Trophoblast cell (in vitro differentiated cells and primary cell): ENCODE results near the gene ATP13A3.
"Not testable (repeated sequence)": the region's sequence is repeated elsewhere in the genome, so short reads cannot be mapped to it uniquely, and the experiment has no call there.

Experiments used
- DNase-seq, 2 donors: peaks; one replicate each; pipeline ENCODE4 v3.0.0-alpha.2; 2016
- H2AFZ ChIP-seq: 2 replicates; pipeline ENCODE4 v1.6.1; 2013; ENCODE audit warnings: low read length, moderate library complexity, mild to moderate bottlenecking; ENCODE audit not compliant: insufficient read depth, poor library complexity
- H2AK5ac ChIP-seq: 2 replicates; pipeline ENCODE4 v1.6.1; 2013; ENCODE audit warnings: mild to moderate bottlenecking, low read length
- H2BK120ac ChIP-seq: 2 replicates; pipeline ENCODE4 v1.6.1; 2013; ENCODE audit warnings: low read length, mild to moderate bottlenecking, moderate library complexity; ENCODE audit not compliant: insufficient read depth, poor library complexity
- H2BK12ac ChIP-seq: 2 replicates; pipeline ENCODE4 v1.6.1; 2013; ENCODE audit warnings: mild to moderate bottlenecking, low read length, moderate library complexity
- H2BK5ac ChIP-seq: 2 replicates; pipeline ENCODE4 v1.6.1; 2013; ENCODE audit warnings: low read length, low read depth, moderate library complexity, mild to moderate bottlenecking; ENCODE audit not compliant: poor library complexity
- H3K14ac ChIP-seq: 2 replicates; pipeline ENCODE4 v1.6.1; 2013; ENCODE audit warnings: mild to moderate bottlenecking, low read length
- H3K18ac ChIP-seq: 2 replicates; pipeline ENCODE4 v1.6.1; 2013; ENCODE audit warnings: mild to moderate bottlenecking, low read length
- H3K23ac ChIP-seq: 2 replicates; pipeline ENCODE4 v1.6.1; 2013; ENCODE audit warnings: low read length
- H3K27ac ChIP-seq: 2 replicates; pipeline ENCODE4 v1.5.1; 2013; ENCODE audit warnings: low read depth, mild to moderate bottlenecking, inconsistent platforms, low read length, moderate library complexity
- H3K27me3 ChIP-seq: 2 replicates; pipeline ENCODE4 v1.6.1; 2013; ENCODE audit warnings: inconsistent platforms, mild to moderate bottlenecking, low read length, moderate library complexity; ENCODE audit not compliant: insufficient read depth
- H3K36me3 ChIP-seq, 2 experiments: 1 replicate in 1 of 2; 2 replicates in 1 of 2; pipeline ENCODE4 v1.6.1; 2013; ENCODE audit warnings: low read length in 2 of 2, mild to moderate bottlenecking in 2 of 2, moderate library complexity in 1 of 2; ENCODE audit not compliant: insufficient read depth in 2 of 2, control insufficient read depth in 1 of 2
- H3K4ac ChIP-seq: 2 replicates; pipeline ENCODE4 v1.6.1; 2013; ENCODE audit warnings: low read depth, mild to moderate bottlenecking, low read length, moderate library complexity
- H3K4me1 ChIP-seq, 2 experiments: 1 replicate in 1 of 2; 2 replicates in 1 of 2; pipeline ENCODE4 v1.6.1; 2013; ENCODE audit warnings: low read length in 2 of 2, mild to moderate bottlenecking in 2 of 2, moderate library complexity in 1 of 2; ENCODE audit not compliant: insufficient read depth in 2 of 2, control insufficient read depth in 1 of 2
- H3K4me2 ChIP-seq: 2 replicates; pipeline ENCODE4 v1.6.1; 2013; ENCODE audit warnings: inconsistent platforms, mild to moderate bottlenecking, low read length, moderate library complexity
- H3K4me3 ChIP-seq: 2 replicates; pipeline ENCODE4 v1.5.1; 2013; ENCODE audit warnings: mild to moderate bottlenecking, low read depth, low read length, inconsistent platforms
- H3K79me1 ChIP-seq: one replicate; pipeline ENCODE4 v1.6.1; 2013; ENCODE audit warnings: low read length
- H3K79me2 ChIP-seq: 2 replicates; pipeline ENCODE4 v1.6.1; 2013; ENCODE audit warnings: low read length, mild to moderate bottlenecking; ENCODE audit not compliant: control insufficient read depth, insufficient read depth, poor library complexity
- H3K9ac ChIP-seq: 2 replicates; pipeline ENCODE4 v1.6.1; 2013; ENCODE audit warnings: mild to moderate bottlenecking, low read length
- H3K9me3 ChIP-seq: 2 replicates; pipeline ENCODE4 v1.6.1; 2013; ENCODE audit warnings: low read depth, mild to moderate bottlenecking, control low read depth, inconsistent platforms, low read length; ENCODE audit not compliant: insufficient read depth
- H4K12ac ChIP-seq: 2 replicates; pipeline ENCODE4 v1.6.1; 2013; ENCODE audit warnings: low read depth, mild to moderate bottlenecking, low read length, moderate library complexity
- H4K8ac ChIP-seq: 2 replicates; pipeline ENCODE4 v1.6.1; 2013; ENCODE audit warnings: low read depth, mild to moderate bottlenecking, low read length, moderate library complexity
- H4K91ac ChIP-seq: one replicate; pipeline ENCODE4 v1.6.1; 2013; ENCODE audit warnings: low read depth, mild to moderate bottlenecking, low read length, moderate library complexity
- WGBS: extraction: QIAGEN DNeasy Blood & Tissue Kit; methylation state at CpG from one replicate; pipeline ENCODE4 v1.1.7; 2013; ENCODE audit warnings: missing lambda C conversion rate; ENCODE audit not compliant: insufficient read length, insufficient coverage; ENCODE audit errors: extremely low coverage; 5-methylcytosine and 5-hydroxymethylcytosine counted together

Gene ATP13A3

DNA sequence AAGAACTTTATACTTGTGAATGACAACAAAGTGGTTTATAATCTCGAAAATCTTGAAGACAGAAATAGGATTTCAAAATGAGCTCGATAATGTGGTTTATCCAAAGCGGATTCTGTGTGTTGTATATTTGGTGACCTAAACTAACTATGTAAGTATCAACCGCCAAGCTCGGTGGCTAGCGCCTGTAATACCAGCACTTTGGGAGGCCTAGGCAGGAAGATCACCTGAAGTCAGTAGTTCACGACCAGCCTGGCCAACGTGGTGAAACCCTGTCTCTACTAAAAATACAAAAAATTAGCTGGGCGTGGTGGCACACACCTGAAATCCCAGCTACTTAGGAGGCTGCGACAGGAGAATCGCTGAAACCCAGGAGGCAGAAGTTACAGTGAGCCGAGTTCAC lies 2.2 kb downstream of the ATP13A3 start:
- H3K4me3 ChIP-seq, result no peak overlapping the region

DNA sequence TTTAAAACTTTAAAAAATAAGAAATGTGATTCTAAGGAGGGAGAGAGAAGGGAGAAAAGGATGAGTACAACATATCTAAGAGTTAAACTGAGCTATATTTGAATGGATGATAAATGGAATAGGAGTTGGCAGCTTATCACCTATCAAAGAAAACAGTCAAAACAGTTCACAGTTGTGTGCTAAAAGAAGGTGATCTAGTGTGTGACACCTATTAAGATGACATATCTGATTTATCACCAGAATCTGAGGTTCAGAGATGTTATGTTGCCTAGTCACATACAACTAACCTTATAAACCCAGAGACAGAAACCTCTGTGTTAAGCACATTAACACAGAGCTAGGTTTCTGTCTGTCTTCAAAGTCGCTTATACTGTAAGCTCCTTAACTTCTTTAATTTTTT lies 3.0 kb downstream of the ATP13A3 start:
- WGBS, result no CpG with 5 or more reads among the region's 1 CpG
- H4K91ac ChIP-seq, result no peak overlapping the region
- no peak overlapping the region for H3K4ac ChIP-seq
- peaks cover 0 to 2% of the 10 kb centered on the region in 2 experiments for H3K36me3 ChIP-seq
- no peak overlapping the region for H3K18ac ChIP-seq
- H2AFZ ChIP-seq, result no peak overlapping the region
- no peak overlapping the region for H4K8ac ChIP-seq
- H4K12ac ChIP-seq, result no peak overlapping the region
- peaks cover 9% of the 10 kb centered on the region for H3K79me1 ChIP-seq
- no peak overlapping the region for H3K4me2 ChIP-seq
- peaks cover 9% of the 10 kb centered on the region for H3K79me2 ChIP-seq
- H2BK120ac ChIP-seq, result no peak overlapping the region
- no peak overlapping the region for H3K23ac ChIP-seq
- H3K9me3 ChIP-seq, result no peaks in the 10 kb centered on the region
- no peak overlapping the region for H3K14ac ChIP-seq
- no peak for DNase-seq
- H2BK12ac ChIP-seq, result no peak overlapping the region
- H3K27ac ChIP-seq, result no peak overlapping the region
- H3K4me3 ChIP-seq, result no peak overlapping the region
- no peak overlapping the region for H2AK5ac ChIP-seq
- H3K9ac ChIP-seq, result no peak overlapping the region
- no peak overlapping the region for H2BK5ac ChIP-seq
- H3K27me3 ChIP-seq, result no peaks in the 10 kb centered on the region
- peaks cover 15 to 16% of the 10 kb centered on the region in 2 experiments for H3K4me1 ChIP-seq

More for the DNA sequence above, 2.2 kb downstream of the ATP13A3 start:
- Histone ChIP-seq H3K27me3 (no peaks in the 10 kb centered on the region), H3K36me3 (peaks cover 0 to 2% of the 10 kb centered on the region in 2 experiments), H3K9me3 (no peaks in the 10 kb centered on the region), H2AK5ac (no peak overlapping the region), H4K91ac (no peak overlapping the region), H3K27ac (no peak overlapping the region), H4K8ac (no peak overlapping the region), H4K12ac (no peak overlapping the region), H3K4ac (peak overlapping the region; percentile 12), H3K14ac (no peak overlapping the region), H3K4me2 (no peak overlapping the region), H3K18ac (no peak overlapping the region), H2BK120ac (no peak overlapping the region), H3K9ac (no peak overlapping the region), H3K79me2 (peaks cover 9% of the 10 kb centered on the region), H2BK12ac (no peak overlapping the region), H3K79me1 (peaks cover 9% of the 10 kb centered on the region), H2AFZ (no peak overlapping the region), H3K23ac (no peak overlapping the region), H3K4me1 (peaks cover 15 to 16% of the 10 kb centered on the region in 2 experiments), H2BK5ac (no peak overlapping the region)
- DNase-seq, result no peak
- WGBS, result no CpG with 5 or more reads among the region's 12 CpGs

DNA sequence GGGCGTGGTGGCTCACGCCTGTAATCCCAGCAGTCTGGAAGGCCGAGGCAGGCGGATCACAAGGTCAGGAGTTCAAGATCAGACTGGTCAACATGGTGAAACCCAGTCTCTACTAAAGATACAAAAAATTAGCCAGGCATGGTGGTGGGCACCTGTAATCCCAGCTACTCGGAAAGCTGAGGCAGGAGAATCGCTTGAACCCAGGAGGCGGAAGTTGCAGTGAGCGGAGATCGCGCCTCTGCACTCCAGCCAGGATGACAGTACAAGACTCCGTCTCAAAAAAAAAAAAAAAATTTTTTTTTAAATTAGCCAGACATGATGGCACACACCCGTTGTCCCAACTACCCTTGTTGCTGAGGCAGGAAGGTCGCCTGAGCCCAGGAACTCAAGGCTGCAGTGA lies 4.0 kb downstream of the ATP13A3 start:
- H3K4me2 ChIP-seq, H3K14ac ChIP-seq, H3K79me1 ChIP-seq, H3K79me2 ChIP-seq, H3K4me1 ChIP-seq, H2AFZ ChIP-seq, H3K9me3 ChIP-seq, H4K91ac ChIP-seq, H3K9ac ChIP-seq, H3K4me3 ChIP-seq, H2BK12ac ChIP-seq, H3K36me3 ChIP-seq, H4K8ac ChIP-seq, H4K12ac ChIP-seq, H3K27ac ChIP-seq, H2BK120ac ChIP-seq, DNase-seq, H2BK5ac ChIP-seq, H3K18ac ChIP-seq, H3K23ac ChIP-seq, H3K27me3 ChIP-seq, H2AK5ac ChIP-seq: not testable (repeated sequence)
- peak overlapping the region; percentile 25 for H3K4ac ChIP-seq
- no CpG with 5 or more reads among the region's 13 CpGs for WGBS

DNA sequence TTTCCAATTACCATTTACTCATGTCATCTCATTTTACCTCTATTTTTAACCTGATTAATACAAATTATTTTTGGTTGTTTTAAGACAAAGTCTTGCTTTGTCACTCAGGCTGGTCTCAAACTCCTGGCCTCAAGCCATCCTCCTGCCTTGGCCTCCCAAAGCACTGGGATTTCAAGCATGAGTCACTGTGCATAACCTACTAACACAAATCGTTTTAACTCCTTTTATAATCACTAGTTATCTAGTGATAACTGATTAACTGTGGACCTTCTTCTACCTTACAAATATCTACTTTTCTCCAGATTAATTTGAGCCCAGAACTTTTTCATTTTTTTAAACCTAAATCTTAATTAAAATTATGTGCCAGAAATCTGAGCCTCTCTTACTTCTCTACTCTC lies 4.6 kb downstream of the ATP13A3 start:
- Histone ChIP-seq H3K27ac (no peak overlapping the region), H4K12ac (no peak overlapping the region), H2AFZ (no peak overlapping the region), H3K9me3 (no peaks in the 10 kb centered on the region), H3K14ac (no peak overlapping the region), H3K4me3 (no peak overlapping the region), H2BK5ac (no peak overlapping the region), H4K8ac (no peak overlapping the region), H3K79me2 (peaks cover 9% of the 10 kb centered on the region), H3K27me3 (no peaks in the 10 kb centered on the region), H4K91ac (no peak overlapping the region), H2BK12ac (no peak overlapping the region), H3K9ac (no peak overlapping the region), H3K4me1 (peaks cover 3 to 4% of the 10 kb centered on the region in 2 experiments), H3K4me2 (no peak overlapping the region), H3K18ac (no peak overlapping the region), H3K79me1 (peaks cover 9% of the 10 kb centered on the region), H3K4ac (no peak overlapping the region), H3K23ac (no peak overlapping the region), H2AK5ac (no peak overlapping the region), H2BK120ac (no peak overlapping the region), H3K36me3 (peaks cover 0 to 2% of the 10 kb centered on the region in 2 experiments)
- no CpG with 5 or more reads among the region's 1 CpG for WGBS
- no peak for DNase-seq
